Anterior cingulate cortex (tissue), 58 donors: ENCODE results near the gene ANO1.

Source experiments
- DNase-seq, 58 donors: peaks; one replicate each; lab custom pipeline; 2025; lab: John Stamatoyannopoulos, UW

Gene ANO1

DNA sequence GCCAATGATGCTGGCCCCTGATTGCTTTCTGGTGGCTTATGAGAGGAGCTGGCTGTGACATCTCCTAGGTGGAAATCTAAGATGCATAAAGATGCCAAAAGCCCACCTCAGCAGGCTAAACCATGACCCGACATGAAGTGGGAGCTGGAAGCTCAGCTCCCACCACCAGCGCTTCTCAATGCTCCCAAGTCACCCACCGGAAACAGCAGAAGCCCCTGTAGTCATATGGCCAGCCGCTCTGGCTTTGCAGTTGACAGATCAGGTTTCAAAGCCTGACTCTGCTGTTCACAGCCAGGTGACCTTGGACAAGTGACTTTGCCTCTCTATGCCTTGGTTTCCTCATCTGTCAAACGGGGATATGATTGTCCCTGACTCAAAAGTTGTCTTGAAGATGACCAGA is 29.1 kb upstream of the ANO1 start:
- no peak for DNase-seq

DNA sequence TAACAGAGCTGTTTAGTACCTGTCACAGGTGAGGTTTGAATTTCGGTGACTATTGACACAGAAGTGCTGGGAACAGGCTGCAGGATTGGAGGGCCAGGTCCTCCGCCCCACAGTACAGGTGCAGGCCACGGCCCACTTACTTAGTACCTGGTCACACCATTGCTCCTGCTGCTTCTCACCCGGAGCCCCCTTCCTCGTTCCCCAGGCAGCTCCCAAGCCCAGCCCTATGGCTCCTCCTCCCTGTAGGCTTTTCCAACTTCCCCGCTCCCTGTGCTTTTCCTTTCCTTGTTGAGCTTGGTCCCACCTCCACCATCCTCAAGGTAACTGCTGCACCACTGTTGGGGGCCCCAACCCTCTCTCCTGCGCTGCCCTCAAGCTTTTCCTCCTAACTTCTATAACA is 27.9 kb upstream of the ANO1 start:
- no peak for DNase-seq

DNA sequence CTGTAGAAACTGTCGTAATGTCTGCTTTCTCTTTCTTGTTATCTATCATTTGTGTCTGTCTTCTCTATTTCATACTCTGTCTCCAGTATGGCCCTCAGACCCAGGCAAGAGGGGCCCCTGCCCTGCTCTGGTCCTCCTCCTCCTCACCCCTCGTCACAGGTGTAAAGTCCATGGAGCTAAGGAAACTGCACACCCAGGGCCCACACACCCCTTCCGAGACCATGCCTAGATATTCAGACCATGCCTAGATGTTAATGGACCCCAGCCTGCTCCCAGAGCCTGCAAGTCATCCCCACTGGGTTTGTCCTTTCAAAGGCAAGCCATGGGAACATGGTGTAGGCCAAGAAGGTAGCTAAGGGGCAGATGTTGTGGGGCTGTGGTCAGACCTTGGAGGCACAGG is 24.1 kb upstream of the ANO1 start:
- no peak for DNase-seq

DNA sequence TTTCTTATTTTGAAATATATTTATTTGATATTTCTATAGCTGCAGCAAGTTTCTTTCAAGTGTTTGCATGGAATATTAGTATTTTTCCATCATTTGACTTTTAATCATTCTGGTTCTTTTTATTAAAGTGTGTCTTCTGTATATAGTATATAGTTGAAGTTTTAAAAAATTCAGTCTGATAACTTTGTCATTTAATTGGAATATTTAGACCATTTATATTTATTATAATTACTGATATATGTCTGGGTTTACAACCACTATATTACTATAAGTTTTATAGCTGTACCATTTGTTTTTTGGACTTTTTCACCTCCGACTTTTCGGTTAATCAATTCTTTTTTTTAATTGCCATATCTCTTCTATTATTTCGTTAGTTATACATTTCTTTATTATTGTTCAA is 22.7 kb upstream of the ANO1 start:
- no peak for DNase-seq

DNA sequence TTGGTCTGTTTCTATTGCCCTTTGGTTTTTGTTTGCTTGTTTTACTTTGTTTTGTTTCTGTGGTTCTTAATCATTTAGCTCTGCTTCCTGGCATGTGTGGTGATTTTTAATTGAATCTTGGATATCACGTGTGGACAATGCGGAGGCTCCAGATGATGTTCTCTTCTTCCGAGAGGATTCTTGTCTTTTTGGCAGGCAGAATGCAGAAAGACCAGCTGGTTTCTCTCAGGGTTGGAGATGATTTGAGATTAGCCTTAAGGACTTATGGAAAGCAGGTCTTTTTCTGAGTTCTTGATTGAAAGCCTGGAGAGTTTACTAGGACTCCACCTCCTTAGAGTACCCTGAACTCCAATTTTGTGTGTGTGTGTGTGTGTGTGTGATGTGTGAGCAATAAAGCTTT is 21.0 kb upstream of the ANO1 start:
- no peak for DNase-seq

DNA sequence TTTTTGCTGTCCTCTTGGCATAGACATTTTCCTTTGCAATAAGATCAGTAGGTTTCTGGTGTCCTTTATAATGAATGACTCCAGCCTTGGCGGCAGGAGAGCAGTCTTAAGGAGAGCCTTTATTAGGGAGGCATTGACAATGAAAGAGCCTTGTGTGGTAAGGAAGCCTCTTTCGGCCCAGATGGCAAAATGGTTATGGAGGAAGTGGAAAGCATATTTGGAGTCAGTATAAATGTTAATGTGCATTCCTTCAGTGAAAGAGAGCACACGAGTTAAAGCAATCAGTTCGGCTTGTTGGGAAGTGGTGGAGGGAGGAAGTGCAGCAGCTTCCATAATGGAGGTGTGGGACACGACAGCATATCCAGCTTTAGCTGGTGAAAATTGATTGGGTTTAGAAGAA is 18.1 kb upstream of the ANO1 start:
- DNase-seq, result no peak

DNA sequence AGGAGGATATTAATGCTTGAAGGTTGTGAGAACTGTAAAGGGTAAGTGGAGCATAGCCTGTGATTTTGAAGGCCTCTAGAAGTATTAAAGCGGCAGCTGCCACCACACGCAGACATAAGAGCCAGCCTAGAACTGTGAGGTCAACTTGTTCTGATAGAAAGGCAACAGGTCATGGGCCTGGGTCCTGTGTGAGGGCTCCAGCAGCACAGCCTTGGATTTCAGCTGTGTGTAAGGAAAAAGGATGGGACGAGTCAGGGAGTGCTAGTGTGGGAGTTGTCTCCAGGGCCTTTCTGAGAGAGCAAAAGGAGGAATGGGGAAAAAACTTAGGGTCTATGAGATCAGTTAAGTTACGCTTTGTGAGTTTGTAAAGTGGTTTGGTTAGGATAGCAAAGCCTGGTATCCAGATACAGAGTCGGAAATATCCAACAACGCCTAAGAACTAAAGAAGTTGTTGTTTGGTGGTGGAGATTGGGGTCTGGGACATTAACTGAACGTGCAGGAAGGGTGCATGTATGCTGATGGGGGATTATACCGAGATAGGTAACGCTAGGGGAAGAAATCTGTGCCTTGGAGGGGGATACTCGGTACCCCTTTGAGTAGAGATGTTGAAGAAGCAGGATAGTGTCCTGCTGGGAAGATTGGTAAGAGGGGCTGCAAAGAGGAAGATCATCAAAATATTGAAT is 17.4 kb upstream of the ANO1 start:
- DNase-seq, result no peak

DNA sequence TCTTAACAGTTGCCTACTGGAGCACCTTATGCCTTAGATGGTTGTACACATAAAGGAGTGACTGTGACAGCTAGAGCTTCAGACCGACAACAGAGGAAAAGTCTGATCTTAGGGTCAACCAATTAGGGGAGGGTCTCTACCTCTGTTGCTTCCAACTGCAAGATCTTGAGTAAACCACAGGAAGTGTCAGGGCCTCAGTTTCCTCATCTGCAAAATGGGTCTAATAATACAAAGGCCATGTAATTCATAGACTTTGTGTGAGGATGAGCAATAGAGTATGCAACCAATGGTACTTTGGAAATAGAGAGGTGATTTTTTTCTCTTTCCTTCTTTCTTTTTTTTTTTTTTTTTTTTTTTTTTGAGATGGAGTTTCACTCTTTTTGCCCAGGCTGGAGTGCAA is 16.4 kb upstream of the ANO1 start:
- DNase-seq, result no peak

DNA sequence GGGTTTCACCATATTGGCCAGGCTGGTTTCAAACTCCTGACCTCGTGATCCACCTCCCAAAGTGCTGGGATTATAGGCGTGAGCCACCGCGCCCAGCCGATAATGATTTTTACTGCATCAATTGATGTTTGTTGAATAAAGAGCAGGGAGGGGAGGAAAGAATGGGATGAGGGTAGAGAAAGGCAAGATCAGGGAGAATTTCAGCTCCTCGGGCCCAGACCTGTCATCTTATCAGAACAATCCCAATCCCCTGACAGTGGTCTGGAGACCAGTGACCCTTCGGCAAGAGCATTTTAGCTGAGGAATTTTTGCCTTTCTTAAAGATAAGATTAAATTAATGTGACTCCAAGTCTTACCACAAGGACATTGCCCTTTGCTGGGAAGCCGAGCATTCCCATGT is 15.0 kb upstream of the ANO1 start:
- DNase-seq, result no peak

DNA sequence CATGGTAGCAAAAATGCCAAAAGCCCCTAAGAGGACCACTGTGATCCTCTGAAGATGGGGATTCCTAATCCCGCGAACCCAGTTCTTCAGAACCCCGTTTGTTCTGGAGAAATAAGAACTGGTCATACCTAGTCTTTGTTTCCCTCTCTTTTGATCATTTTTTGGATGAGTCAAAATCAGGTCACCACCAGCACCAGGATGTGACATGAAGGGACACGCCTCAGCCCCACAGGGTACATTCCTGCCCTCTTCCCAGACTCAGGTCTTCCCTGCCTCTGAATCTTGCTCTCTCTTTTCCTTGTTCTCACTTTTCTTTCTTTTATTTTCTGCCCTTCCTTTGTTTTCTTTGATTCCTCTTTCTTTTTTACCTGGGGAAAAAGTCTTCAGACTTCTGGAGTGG is 14.6 kb upstream of the ANO1 start:
- DNase-seq, result no peak

DNA sequence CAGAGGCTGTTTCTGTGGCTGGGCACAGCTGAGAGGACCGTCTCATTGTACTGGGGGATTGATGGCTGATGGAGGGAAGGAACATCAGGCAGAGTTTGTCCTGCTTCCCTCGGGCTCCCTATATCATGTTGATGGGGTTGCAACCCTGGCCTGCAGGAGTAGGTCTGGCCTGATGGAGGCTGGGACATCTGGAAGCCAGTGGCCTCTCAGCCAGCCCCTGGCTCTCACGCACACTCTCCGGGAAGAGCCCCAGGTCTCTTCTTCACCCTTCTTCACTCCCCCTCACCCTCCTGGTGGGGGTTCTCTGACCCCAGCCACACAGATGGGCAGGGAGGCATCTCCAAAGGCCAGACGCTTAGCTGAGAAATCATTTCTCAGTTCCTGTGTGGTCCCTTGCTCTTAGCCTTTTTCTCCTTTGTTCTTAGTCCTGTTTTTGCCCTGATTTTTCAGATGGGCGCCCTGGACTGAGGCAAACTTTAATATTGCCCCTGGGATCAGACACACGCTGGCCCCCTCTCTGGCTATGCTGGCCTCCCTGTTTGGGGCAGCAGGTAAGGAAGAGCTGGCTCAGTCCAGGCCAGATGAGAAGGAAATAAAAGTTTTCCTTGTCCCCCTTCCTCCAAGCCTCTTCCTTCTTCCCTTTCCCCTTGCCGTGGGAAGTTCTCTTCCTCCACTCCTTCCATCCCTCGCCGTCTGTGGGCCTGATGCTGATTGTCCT is 13.9 kb upstream of the ANO1 start:
- no peak for DNase-seq

DNA sequence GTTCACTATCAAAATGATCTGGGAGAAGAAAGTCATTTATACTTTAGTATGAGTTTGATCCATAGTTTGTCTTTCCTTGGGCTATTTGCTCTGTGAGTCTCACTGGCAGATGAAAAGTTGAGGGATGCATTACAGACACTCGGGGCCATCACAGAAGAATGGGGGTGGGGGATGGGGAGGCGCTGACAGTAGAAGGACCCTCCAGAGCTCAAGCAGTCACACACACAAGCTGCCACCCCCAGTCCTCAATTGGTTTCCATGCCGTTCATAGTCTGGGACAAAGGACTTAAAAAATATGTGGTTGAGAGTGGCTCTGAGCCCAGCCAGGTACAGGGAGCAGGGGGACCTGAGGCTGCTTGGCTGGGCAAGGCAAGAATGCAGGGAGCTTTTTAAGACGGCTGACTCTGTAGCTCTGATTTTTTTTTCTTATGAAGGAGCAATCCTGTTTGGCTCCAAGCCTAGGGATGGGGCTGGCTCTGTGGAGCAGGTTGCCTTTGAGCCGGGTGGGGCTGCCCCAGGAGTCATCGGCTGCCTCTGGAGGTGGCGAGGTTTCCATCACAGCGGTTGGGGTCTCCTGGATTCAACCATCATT is 13.3 kb upstream of the ANO1 start:
- DNase-seq, result no peak

DNA sequence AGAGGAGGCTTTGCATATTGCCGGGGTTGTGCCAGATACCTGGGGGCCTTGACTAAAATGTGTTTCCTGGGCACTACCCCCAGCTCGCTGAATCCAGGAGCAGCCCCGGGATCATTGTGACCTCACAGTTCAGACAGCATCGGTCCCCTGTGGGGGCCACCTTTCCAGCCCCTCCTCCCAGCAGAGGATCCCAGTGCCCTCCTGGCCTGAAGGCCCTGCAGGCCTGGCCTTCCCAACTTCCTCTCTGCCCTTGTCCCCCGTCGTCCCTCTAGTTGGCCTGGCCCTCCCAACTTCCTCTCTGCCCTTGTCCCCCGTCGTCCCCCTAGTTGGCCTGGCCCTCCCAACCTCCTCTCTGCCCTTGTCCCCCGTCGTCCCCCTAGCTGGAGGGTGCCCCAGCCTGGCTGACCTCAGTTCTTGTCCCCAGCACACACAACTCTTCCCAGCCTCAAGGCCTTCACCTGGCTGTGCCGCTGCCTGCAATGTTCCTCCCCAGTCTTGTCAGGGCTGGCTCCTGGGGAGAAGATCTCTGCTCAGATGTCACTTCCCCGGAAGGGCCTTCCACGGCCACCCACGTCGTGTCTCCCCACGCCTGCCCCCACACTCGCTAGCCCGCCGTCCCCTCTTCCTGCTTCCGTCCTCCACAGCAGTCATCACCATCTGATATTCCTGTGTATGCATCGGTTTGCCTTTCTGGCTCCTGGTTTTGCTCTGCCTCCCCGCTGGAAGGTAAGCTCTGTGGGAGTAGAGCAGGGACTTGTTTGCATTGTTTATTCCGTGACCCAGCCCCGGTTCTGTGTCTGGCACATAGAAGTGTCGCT is 12.6 kb upstream of the ANO1 start:
- DNase-seq, result no peak

DNA sequence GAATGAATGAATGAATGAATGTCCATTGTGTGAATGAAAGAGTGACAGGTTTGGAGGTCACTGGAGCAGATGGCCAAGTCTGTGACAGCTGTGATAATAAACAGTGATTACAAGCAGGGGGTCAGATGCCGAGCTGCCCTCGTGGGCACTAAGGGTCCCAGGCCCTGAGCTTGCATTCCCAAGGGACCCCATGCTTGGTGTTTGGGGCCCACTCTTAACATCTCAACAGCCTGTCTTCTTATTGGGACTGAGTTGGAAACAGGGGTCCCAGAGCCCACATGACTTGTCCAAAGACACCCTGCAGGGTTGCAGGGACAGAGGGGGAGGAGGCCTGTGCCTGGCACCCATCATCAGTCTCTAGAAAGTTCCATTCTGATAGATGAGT is 12.0 kb upstream of the ANO1 start:
- no peak for DNase-seq

DNA sequence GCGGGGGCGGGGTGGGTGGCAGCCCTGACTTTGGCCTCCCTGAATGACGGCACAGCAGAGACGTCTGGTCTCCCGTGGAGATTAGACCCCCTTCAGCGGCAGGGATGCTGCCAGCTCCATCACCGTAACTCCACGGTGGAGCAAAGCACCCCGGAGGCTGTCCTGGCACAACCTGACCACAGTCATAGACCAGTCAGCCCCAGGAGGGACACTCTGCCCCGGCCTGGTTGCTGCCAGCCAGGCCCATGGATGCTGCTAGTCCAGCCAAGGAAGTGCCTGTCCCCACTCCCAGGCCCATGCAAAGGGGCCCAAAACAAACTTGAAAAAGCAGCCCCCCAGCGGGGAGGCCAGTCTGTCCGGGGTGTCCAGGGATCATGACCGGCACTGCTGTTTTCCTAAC is 11.5 kb upstream of the ANO1 start:
- no peak for DNase-seq

DNA sequence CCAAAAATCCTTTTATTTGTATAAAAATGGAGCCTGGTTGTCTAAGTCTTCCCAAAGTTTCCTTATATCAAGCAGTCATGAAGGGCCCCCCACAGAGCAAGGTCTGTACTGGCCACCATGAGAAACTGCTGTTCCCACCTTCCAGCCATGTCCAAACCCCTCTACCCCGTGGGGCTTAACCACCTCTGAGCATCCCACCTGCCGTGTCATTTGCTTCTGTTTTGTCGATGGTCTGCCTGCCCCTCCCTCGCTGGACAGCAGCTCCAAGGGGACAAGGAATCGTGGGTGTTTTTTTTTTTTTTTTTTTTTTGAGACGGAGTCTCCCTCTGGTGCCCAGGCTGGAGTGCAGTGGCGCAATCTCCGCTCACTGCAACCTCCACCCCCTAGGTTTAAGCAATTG is 11.1 kb upstream of the ANO1 start:
- no peak for DNase-seq

DNA sequence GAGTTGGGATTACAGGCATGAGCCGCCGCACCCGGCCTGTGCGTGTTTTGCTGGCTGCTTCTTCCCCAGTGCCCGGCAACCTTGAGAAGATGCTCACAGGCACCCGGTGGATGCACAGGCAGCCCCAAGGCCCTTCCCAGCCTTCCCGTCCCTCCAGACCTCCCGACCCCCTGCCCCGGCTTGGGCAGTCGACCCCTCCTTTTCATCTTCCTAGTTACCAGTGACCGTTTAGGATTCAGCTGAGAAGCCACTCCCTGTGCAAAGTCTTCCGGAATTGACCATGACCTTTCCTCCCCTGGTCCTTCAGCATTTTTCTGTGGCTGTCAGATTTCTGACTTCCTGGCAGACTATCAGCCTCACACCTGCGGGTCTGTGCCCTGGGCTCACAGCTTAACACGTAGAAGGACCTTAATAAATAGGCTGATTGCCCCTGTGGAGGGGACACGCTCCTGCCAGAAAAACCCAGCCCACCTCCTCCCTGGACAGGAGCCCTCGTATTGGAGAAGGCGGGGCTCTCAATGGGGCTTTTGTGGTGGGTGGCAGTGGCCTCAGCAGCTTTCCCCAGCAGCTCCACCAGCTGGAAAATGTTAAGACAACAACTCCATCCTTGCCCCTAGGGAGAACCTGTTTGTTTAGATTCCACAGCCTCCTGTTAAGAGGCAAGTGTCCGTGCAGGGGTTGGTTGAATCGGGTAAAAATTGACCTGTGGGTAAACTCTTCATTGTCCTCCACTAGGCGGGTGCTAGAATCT is 10.4 kb upstream of the ANO1 start:
- DNase-seq, result no peak

DNA sequence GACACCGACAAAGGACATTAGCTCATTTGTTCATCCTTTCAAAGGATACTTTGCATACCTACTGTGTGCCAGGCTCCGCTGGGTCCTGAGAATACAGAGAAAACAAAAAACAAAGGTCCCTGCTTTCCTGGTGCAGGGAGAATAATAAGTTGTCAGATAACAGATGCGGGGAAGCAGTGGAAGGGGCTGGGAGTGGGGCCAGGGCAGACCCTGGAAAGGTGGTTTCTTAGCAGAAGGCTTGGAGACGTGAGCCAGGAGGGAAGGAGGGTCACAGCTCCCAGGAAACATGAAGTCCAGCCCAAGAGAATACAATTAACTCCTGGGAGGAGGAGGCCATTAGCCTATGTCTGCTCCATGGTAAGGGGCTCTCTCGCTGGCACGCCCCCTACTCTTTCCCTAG is 9.8 kb upstream of the ANO1 start:
- DNase-seq, result no peak

DNA sequence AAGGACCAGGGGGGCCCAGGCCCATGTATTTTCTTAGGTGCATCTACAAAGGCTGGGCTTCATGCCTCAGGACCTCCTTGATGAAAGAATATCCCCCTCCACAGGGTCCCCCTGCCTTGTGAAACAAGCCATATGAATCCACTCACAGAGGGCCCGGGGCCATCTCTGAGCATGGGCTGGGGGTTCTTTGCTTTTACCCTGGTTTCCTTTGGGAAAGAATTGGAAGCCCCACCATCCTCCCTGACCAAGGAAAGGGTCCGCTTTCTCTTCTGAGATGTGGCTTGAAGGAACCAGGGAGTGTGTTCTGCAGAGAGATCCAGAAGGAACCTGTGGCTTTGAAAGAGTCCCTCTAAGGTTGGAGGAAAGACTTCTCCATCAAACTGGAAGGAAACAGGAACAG is 9.2 kb upstream of the ANO1 start:
- no peak for DNase-seq

DNA sequence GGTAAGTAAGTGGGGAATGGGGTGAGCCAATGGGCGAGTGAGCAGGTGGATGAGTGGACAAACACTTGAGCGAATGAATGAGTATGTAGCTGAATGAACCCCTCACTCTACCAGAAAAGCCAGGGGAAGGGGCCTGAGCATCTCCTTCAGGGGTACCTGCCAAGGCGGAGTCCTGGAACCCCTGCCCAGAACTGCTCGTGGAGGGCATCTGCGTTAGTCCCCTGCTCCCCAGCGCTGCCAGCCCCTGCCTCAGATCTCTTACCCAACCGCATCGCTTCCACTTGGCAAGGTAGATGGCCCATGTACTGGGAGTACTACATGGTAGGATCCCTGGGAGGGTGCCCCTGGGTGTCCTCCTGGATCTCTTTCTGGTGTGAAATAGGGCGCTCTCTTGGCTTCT is 7.4 kb upstream of the ANO1 start:
- DNase-seq, result no peak

DNA sequence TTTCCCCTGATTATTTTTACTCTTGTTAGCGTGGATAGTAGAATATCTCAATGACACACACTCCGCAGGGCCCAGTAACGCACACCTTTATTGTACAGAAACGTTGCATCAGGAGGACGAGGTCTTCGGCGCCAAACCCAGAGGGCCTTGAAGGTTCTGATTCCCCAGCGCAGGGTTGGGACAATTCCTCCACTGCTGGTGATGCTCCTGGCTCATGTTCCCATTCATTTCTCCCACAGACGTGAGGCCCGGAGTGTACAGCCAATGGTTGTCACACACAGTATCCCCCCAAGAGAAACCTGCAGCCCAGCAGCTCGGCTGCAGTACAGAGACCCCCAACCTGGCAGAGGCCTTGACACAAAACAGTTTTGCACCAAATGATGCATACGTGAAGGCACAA is 6.1 kb upstream of the ANO1 start:
- no peak for DNase-seq
